Measurements from ENCODE around the gene SLC2A5.

Gene SLC2A5

GRCh38 chr1:9088807-9089206, 19.4 kb upstream of the SLC2A5 start:
- no peak for DNase-seq (ENCODE audit: low spot score)
- no peak overlapping the region for H3K27ac ChIP-seq
- H3K4me3 ChIP-seq, result no peak overlapping the region
- TF ChIP-seq, protein P1, sequence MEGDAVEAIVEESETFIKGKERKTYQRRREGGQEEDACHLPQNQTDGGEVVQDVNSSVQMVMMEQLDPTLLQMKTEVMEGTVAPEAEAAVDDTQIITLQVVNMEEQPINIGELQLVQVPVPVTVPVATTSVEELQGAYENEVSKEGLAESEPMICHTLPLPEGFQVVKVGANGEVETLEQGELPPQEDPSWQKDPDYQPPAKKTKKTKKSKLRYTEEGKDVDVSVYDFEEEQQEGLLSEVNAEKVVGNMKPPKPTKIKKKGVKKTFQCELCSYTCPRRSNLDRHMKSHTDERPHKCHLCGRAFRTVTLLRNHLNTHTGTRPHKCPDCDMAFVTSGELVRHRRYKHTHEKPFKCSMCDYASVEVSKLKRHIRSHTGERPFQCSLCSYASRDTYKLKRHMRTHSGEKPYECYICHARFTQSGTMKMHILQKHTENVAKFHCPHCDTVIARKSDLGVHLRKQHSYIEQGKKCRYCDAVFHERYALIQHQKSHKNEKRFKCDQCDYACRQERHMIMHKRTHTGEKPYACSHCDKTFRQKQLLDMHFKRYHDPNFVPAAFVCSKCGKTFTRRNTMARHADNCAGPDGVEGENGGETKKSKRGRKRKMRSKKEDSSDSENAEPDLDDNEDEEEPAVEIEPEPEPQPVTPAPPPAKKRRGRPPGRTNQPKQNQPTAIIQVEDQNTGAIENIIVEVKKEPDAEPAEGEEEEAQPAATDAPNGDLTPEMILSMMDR (IDR thresholded peaks at IDR 0.05), result no peak

GRCh38 chr1:9087411-9088125, 18.1 kb upstream of the SLC2A5 start:
- Histone ChIP-seq H3K27ac (no peak overlapping the region), H3K4me3 (no peak overlapping the region)
- TF ChIP-seq, protein P1 (IDR thresholded peaks at IDR 0.05), result no peak
- no peak for DNase-seq (ENCODE audit: low spot score)

- TF ChIP-seq, protein P1 (IDR thresholded peaks at IDR 0.05), result no peak
- Histone ChIP-seq H3K27ac (no peak overlapping the region), H3K4me3 (no peak overlapping the region)
- DNase-seq (ENCODE audit: low spot score), result no peak
Measured at GRCh38 chr1:9086796-9087195, 17.4 kb upstream of the SLC2A5 start.

- Histone ChIP-seq H3K4me3 (no peak overlapping the region), H3K27ac (no peak overlapping the region)
- DNase-seq (ENCODE audit: low spot score), result no peak
- TF ChIP-seq, protein P1 (IDR thresholded peaks at IDR 0.05), result no peak
Measured at GRCh38 chr1:9086045-9086444, 16.6 kb upstream of the SLC2A5 start.

GRCh38 chr1:9085306-9085940, 16.0 kb upstream of the SLC2A5 start:
- TF ChIP-seq, protein P1 (IDR thresholded peaks at IDR 0.05), result no peak
- DNase-seq (ENCODE audit: low spot score), result no peak
- Histone ChIP-seq H3K27ac (no peak overlapping the region), H3K4me3 (no peak overlapping the region)

DNA sequence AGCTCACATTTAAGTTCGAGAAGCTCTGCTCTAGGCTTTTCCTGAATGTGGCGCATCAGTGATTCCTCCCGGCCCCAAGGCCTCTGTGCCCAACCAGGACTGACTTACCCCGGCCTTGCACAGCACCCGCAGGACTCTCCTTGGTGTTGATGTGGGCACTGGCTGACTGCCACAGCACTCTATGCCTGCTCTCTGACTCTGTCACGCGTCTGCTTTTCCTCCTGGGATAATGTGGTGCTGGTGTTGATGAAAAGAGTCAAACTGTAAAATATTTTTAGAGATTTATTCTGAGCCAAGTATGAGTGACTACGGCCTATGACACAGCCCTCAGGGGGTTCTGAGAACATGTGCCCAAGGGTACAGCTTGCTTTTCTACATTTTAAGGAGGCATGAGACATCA, 15.5 kb upstream of the SLC2A5 start:
- TF ChIP-seq, protein P1 (IDR thresholded peaks at IDR 0.05), result no peak
- no peak for DNase-seq (ENCODE audit: low spot score)
- H3K27ac ChIP-seq, result no peak overlapping the region
- H3K4me3 ChIP-seq, result no peak overlapping the region

GRCh38 chr1:9081473-9081872, 12.0 kb upstream of the SLC2A5 start:
- no peak overlapping the region for H3K27ac ChIP-seq
- TF ChIP-seq, protein P1 (IDR thresholded peaks at IDR 0.05), result no peak

More at GRCh38 chr1:9081473-9081872, 12.0 kb upstream of the SLC2A5 start:
- H3K4me3 ChIP-seq, result no peak overlapping the region
- DNase-seq (ENCODE audit: low spot score), result no peak

Measured in coronary artery (tissue), 2 donors.